ENCODE results near the gene SPRING1.

SPRING1 gene

GRCh38 chr12:116707751-116708150, 30.1 kb downstream of the SPRING1 start:
- DNase-seq = no peak

- DNase-seq = no peak
These were observed 34.6 kb downstream of the SPRING1 start for GRCh38 chr12:116703214-116703795.

GRCh38 chr12:116701432-116701831, 36.4 kb downstream of the SPRING1 start:
- DNase-seq = no peak

GRCh38 chr12:116700066-116700465, 37.8 kb downstream of the SPRING1 start:
- DNase-seq = no peak

GRCh38 chr12:116698554-116699075, 39.3 kb downstream of the SPRING1 start:
- DNase-seq = no peak

- no peak for DNase-seq
These were observed 39.8 kb downstream of the SPRING1 start for GRCh38 chr12:116698116-116698515.

- DNase-seq = no peak
These were observed 40.2 kb downstream of the SPRING1 start for GRCh38 chr12:116697716-116698115.

- no peak for DNase-seq
These were observed 40.6 kb downstream of the SPRING1 start for GRCh38 chr12:116697305-116697704.

- DNase-seq = no peak
These were observed 42.5 kb downstream of the SPRING1 start for GRCh38 chr12:116695464-116695725.

- DNase-seq = no peak
These were observed 43.0 kb downstream of the SPRING1 start for GRCh38 chr12:116694653-116695463.

GRCh38 chr12:116693286-116694227, 44.3 kb downstream of the SPRING1 start:
- peak; percentile 61 for DNase-seq

GRCh38 chr12:116692605-116693004, 45.3 kb downstream of the SPRING1 start:
- no peak for DNase-seq

- no peak for DNase-seq
These were observed 46.2 kb downstream of the SPRING1 start for GRCh38 chr12:116691636-116692035.

- DNase-seq = no peak
These were observed 46.7 kb downstream of the SPRING1 start for GRCh38 chr12:116691205-116691604.

GRCh38 chr12:116689979-116690744, 47.7 kb downstream of the SPRING1 start:
- peak; percentile 24 for DNase-seq

GRCh38 chr12:116689521-116689920, 48.3 kb downstream of the SPRING1 start:
- DNase-seq = no peak

Measured in NCI-H1436 treated with DMSO at 0.1 percent for 48 hours (cell line).